Right atrium auricular region (tissue), 2 donors: ENCODE data around the gene ABCG8. TPM values are rescaled to one million over a fixed set of nuclear protein-coding genes. Genes with fewer than 3 reads are reported as not detected.

Experiments
- DNase-seq: peaks from one replicate; pipeline ENCODE4 v3.0.0-alpha.2; 2019; ENCODE audit warnings: low spot score
- H3K27ac ChIP-seq, 2 donors: fragments of 200-600 bp; sonication (generic); 1 replicate in 1 of 2; 2 replicates in 1 of 2; pipeline ENCODE4 v1.5.1; 2016 to 2019
- H3K27me3 ChIP-seq, 2 donors: fragments of 200-600 bp; sonication (generic); one replicate each; pipeline versions ENCODE4 v1.5.1 to v1.6.0; 2017 to 2019
- H3K36me3 ChIP-seq: fragments of 200-600 bp; sonication (generic); one replicate; pipeline ENCODE4 v1.5.1; 2016
- H3K4me1 ChIP-seq, 2 donors: fragments of 200-600 bp; sonication (generic); one replicate each; pipeline versions ENCODE4 v1.5.1 to v1.6.0; 2017 to 2019
- H3K4me3 ChIP-seq, 2 donors: fragments of 200-600 bp; sonication (generic); 1 replicate in 1 of 2; 2 replicates in 1 of 2; pipeline ENCODE4 v1.5.1; 2017 to 2019; ENCODE audit warnings: mild to moderate bottlenecking in 1 of 2, moderate library complexity in 1 of 2
- H3K9me3 ChIP-seq, 2 donors: fragments of 200-600 bp; sonication (generic); one replicate each; pipeline ENCODE4 v1.5.1; 2019
- CTCF ChIP-seq, 2 donors: fragments of 200-600 bp; sonication (generic); IDR thresholded peaks; one replicate each; pipeline ENCODE4 v1.5.1; 2019; ENCODE audit warnings: antibody characterized with exemption in 2 of 2
- total RNA-seq, 2 donors: library from RNA; depleted of rRNA; stranded (reverse); fragments of >200 nt; gene quantifications; one replicate each; pipeline ENCODE4 v1.1.0, GENCODE V29; 2016

Gene ABCG8
- total RNA-seq, 2 donors from 2014 or later, result not detected

- DNase-seq, result peak; percentile 36
- no peaks in the 10 kb centered on the region for H3K27me3 ChIP-seq
These were observed 15.9 kb downstream of the ABCG8 start for GRCh38 chr2:43854671-43855070.

GRCh38 chr2:43855292-43855691 lies 16.5 kb downstream of the ABCG8 start:
- TF ChIP-seq CTCF (IDR thresholded peaks at IDR 0.05), result no peak
- H3K36me3 ChIP-seq, result no peaks in the 10 kb centered on the region

More at GRCh38 chr2:43854671-43855070, 15.9 kb downstream of the ABCG8 start:
- no peak overlapping the region for H3K4me3 ChIP-seq
- TF ChIP-seq CTCF (IDR thresholded peaks at IDR 0.05), result no peak
- H3K4me1 ChIP-seq, result no peaks in the 10 kb centered on the region
- no peaks in the 10 kb centered on the region for H3K36me3 ChIP-seq
- no peak overlapping the region for H3K27ac ChIP-seq
- no peaks in the 10 kb centered on the region for H3K9me3 ChIP-seq

GRCh38 chr2:43872151-43872550 lies 33.4 kb downstream of the ABCG8 start:
- H3K9me3 ChIP-seq, result no peaks in the 10 kb centered on the region
- H3K27ac ChIP-seq, result no peak overlapping the region
- no peaks in the 10 kb centered on the region for H3K36me3 ChIP-seq
- no peak for DNase-seq
- no peak for TF ChIP-seq CTCF (IDR thresholded peaks at IDR 0.05)
- H3K27me3 ChIP-seq, result no peaks in the 10 kb centered on the region
- no peak overlapping the region for H3K4me3 ChIP-seq
- H3K4me1 ChIP-seq, result no peaks in the 10 kb centered on the region

More at GRCh38 chr2:43855292-43855691, 16.5 kb downstream of the ABCG8 start:
- DNase-seq, result no peak
- Histone ChIP-seq H3K9me3 (no peaks in the 10 kb centered on the region), H3K4me1 (no peaks in the 10 kb centered on the region), H3K27me3 (no peaks in the 10 kb centered on the region), H3K4me3 (no peak overlapping the region), H3K27ac (no peak overlapping the region)

- H3K27ac ChIP-seq, result no peak overlapping the region
- no peak overlapping the region for H3K4me3 ChIP-seq
- no peak for DNase-seq
- H3K27me3 ChIP-seq, result no peaks in the 10 kb centered on the region
- no peaks in the 10 kb centered on the region for H3K36me3 ChIP-seq
- H3K4me1 ChIP-seq, result no peaks in the 10 kb centered on the region
- no peak for TF ChIP-seq CTCF (IDR thresholded peaks at IDR 0.05)
- no peaks in the 10 kb centered on the region for H3K9me3 ChIP-seq
These were observed 36.1 kb downstream of the ABCG8 start for GRCh38 chr2:43874776-43875451.

- Histone ChIP-seq H3K27ac (no peak overlapping the region), H3K9me3 (no peaks in the 10 kb centered on the region), H3K4me1 (no peaks in the 10 kb centered on the region), H3K4me3 (no peak overlapping the region), H3K36me3 (no peaks in the 10 kb centered on the region), H3K27me3 (no peaks in the 10 kb centered on the region)
- TF ChIP-seq CTCF (IDR thresholded peaks at IDR 0.05), result peak; percentile 89 to 92
- no peak for DNase-seq
These were observed 39.2 kb downstream of the ABCG8 start for GRCh38 chr2:43877782-43878464.
